CD14-positive monocyte (primary cell): Measurements from ENCODE around the gene PLCE1. TPM values are rescaled to one million over a fixed set of nuclear protein-coding genes. Genes with fewer than 3 reads are reported as not detected.

Experiments
- DNase-seq, 3 donors: peaks; one replicate each; pipeline ENCODE4 v3.0.0-alpha.2; 2011 to 2022
- H2AFZ ChIP-seq: 2 replicates; pipeline ENCODE4 v1.6.0; 2012; ENCODE audit warnings: mild to moderate bottlenecking, low read depth, low read length, inconsistent platforms; ENCODE audit not compliant: insufficient read depth, poor library complexity, severe bottlenecking
- H3K27ac ChIP-seq, 2 donors: 1 replicate in 1 of 2; 2 replicates in 1 of 2; pipeline ENCODE4 v1.5.1; 2012 to 2013; ENCODE audit warnings: low read length in 2 of 2, control low read depth in 1 of 2, inconsistent platforms in 1 of 2, low read depth in 1 of 2, mild to moderate bottlenecking in 1 of 2
- H3K27me3 ChIP-seq, 2 donors: one replicate each; pipeline versions ENCODE4 v1.6.0 to v1.6.1; 2011 to 2013; ENCODE audit warnings: low read length in 2 of 2; ENCODE audit not compliant: control insufficient read depth in 2 of 2, insufficient read depth in 2 of 2
- H3K36me3 ChIP-seq, 2 donors: replicated peaks in 1 of 2; 1 replicate in 1 of 2; 2 replicates in 1 of 2; pipeline versions ENCODE4 v1.5.1 to v1.6.1; 2012 to 2013; ENCODE audit warnings: low read length in 2 of 2, control low read depth in 1 of 2, inconsistent platforms in 1 of 2, mild to moderate bottlenecking in 1 of 2; ENCODE audit not compliant: insufficient read depth in 2 of 2, control insufficient read depth in 1 of 2
- H3K4me1 ChIP-seq, 2 donors: 1 replicate in 1 of 2; 2 replicates in 1 of 2; pipeline versions ENCODE4 v1.5.1 to v1.6.1; 2012 to 2013; ENCODE audit warnings: low read length in 2 of 2, control low read depth in 1 of 2, inconsistent platforms in 1 of 2, mild to moderate bottlenecking in 1 of 2, moderate library complexity in 1 of 2; ENCODE audit not compliant: insufficient read depth in 2 of 2, control insufficient read depth in 1 of 2
- H3K4me2 ChIP-seq: replicated peaks from 2 replicates; pipeline ENCODE3; 2012; ENCODE audit warnings: low read length, moderate library complexity, mild to moderate bottlenecking; ENCODE audit not compliant: poor library complexity, severe bottlenecking; ENCODE audit errors: extremely low read depth
- H3K4me3 ChIP-seq, 3 experiments: fragments of 200-600 bp in 1 of 3; sonication (generic) in 1 of 3; replicated peaks in 1 of 3; 1 replicate in 2 of 3; 2 replicates in 1 of 3; pipeline ENCODE4 v1.5.1; 2011 to 2013; ENCODE audit warnings: low read length in 3 of 3, mild to moderate bottlenecking in 3 of 3, control low read depth in 2 of 3, low read depth in 2 of 3, inconsistent platforms in 1 of 3, moderate library complexity in 1 of 3
- H3K79me2 ChIP-seq: 2 replicates; pipeline ENCODE4 v1.6.0; 2012; ENCODE audit warnings: mild to moderate bottlenecking, control low read depth, inconsistent platforms, low read length, moderate library complexity; ENCODE audit not compliant: insufficient read depth
- H3K9ac ChIP-seq: 2 replicates; pipeline ENCODE4 v1.6.0; 2017; ENCODE audit warnings: low read length, mild to moderate bottlenecking; ENCODE audit not compliant: insufficient read depth, poor library complexity, severe bottlenecking
- H3K9me3 ChIP-seq, 2 donors: replicated peaks in 1 of 2; 1 replicate in 1 of 2; 2 replicates in 1 of 2; pipeline versions ENCODE4 v1.5.1 to v1.6.1; 2012 to 2013; ENCODE audit warnings: low read length in 2 of 2, control low read depth in 1 of 2; ENCODE audit not compliant: control insufficient read depth in 1 of 2, insufficient read depth in 1 of 2
- H4K20me1 ChIP-seq: 2 replicates; pipeline ENCODE4 v1.6.0; 2012; ENCODE audit warnings: mild to moderate bottlenecking, low read length, control low read depth, moderate library complexity; ENCODE audit not compliant: insufficient read depth
- H3K27ac Mint-ChIP-seq, 7 donors: one replicate each; pipeline ENCODE4 v1.8.0; 2020; ENCODE audit warnings: mild to moderate bottlenecking in 7 of 7, mixed read lengths in 7 of 7, moderate library complexity in 6 of 7, inconsistent platforms in 2 of 7
- H3K27me3 Mint-ChIP-seq, 3 donors: one replicate each; pipeline ENCODE4 v1.8.0; 2021 to 2022; ENCODE audit warnings: low read depth in 3 of 3, mild to moderate bottlenecking in 3 of 3, mixed read lengths in 3 of 3, moderate library complexity in 3 of 3, inconsistent platforms in 1 of 3
- H3K36me3 Mint-ChIP-seq, 2 donors: one replicate each; pipeline ENCODE4 v1.8.0; 2020; ENCODE audit warnings: mixed read lengths in 2 of 2, inconsistent platforms in 1 of 2, mild to moderate bottlenecking in 1 of 2
- H3K4me1 Mint-ChIP-seq: one replicate; pipeline ENCODE4 v1.8.0; 2020; ENCODE audit warnings: mild to moderate bottlenecking, mixed read lengths
- H3K4me3 Mint-ChIP-seq, 2 donors: one replicate each; pipeline ENCODE4 v1.8.0; 2020; ENCODE audit warnings: mild to moderate bottlenecking in 2 of 2, mixed read lengths in 2 of 2, moderate library complexity in 1 of 2
- H3K9me3 Mint-ChIP-seq, 7 donors: one replicate each; pipeline ENCODE4 v1.8.0; 2020 to 2022; ENCODE audit warnings: mixed read lengths in 7 of 7, mild to moderate bottlenecking in 6 of 7, moderate library complexity in 6 of 7, inconsistent platforms in 2 of 7
- WGBS: methylation state at CpG from one replicate; pipeline ENCODE4 v1.1.5; 2013; ENCODE audit warnings: missing lambda C conversion rate; ENCODE audit not compliant: insufficient coverage; 5-methylcytosine and 5-hydroxymethylcytosine counted together
- intact Hi-C, 2 donors: fragments of 100-400 bp; cut with micrococcal nuclease; formaldehyde crosslinking; loops; one replicate each; pipeline versions ENCODE4 v1.15.0 to v1.15.1; 2023
- polyA plus RNA-seq, 3 donors: library from polyadenylated mRNA; depleted of rRNA in 1 of 3; unstranded in 2 of 3; stranded (reverse) in 1 of 3; fragments of 300-500 nt in 2 of 3; fragments of >200 nt in 1 of 3; fragmentation: Illumina TruSeq in 2 of 3; gene quantifications; 1 replicate in 2 of 3; 2 replicates in 1 of 3; pipeline ENCODE4 v1.2.3, GENCODE V29; 2012 to 2021
- TF ChIP-seq, protein P1 (sequence below): fragments of 200-600 bp; IDR thresholded peaks from one replicate; pipeline ENCODE4 v1.8.0; 2022; ENCODE audit warnings: antibody characterized with exemption, mild to moderate bottlenecking

PLCE1 gene
- polyA plus RNA-seq, 3 donors: 0.02 TPM; not detected in 1

- no peak overlapping the region for H3K4me2 ChIP-seq
- no peak for DNase-seq
- 85% methylated on average over 2 of the region's 2 CpGs for WGBS
- peaks cover 0 to 2% of the 10 kb centered on the region in 2 donors for H3K27me3 ChIP-seq
- H4K20me1 ChIP-seq: no peaks in the 10 kb centered on the region
- H3K36me3 ChIP-seq: no peaks in the 10 kb centered on the region
- no peaks in the 10 kb centered on the region for H3K79me2 ChIP-seq
- Mint-ChIP-seq H3K27me3 (peaks cover 4 to 6% (median 4%) of the 10 kb centered on the region in 3 donors), H3K9me3 (peaks cover 0 to 13% (median 12%) of the 10 kb centered on the region in 7 donors), H3K27ac (no peak overlapping the region), H3K36me3 (no peaks in the 10 kb centered on the region), H3K4me3 (no peak overlapping the region), H3K4me1 (no peaks in the 10 kb centered on the region)
- H3K9me3 ChIP-seq: no peaks in the 10 kb centered on the region
- no peak overlapping the region for H2AFZ ChIP-seq
- intact Hi-C loops: no loop called here
- H3K4me1 ChIP-seq: no peaks in the 10 kb centered on the region
- H3K9ac ChIP-seq: no peak overlapping the region
- TF ChIP-seq, protein P1, sequence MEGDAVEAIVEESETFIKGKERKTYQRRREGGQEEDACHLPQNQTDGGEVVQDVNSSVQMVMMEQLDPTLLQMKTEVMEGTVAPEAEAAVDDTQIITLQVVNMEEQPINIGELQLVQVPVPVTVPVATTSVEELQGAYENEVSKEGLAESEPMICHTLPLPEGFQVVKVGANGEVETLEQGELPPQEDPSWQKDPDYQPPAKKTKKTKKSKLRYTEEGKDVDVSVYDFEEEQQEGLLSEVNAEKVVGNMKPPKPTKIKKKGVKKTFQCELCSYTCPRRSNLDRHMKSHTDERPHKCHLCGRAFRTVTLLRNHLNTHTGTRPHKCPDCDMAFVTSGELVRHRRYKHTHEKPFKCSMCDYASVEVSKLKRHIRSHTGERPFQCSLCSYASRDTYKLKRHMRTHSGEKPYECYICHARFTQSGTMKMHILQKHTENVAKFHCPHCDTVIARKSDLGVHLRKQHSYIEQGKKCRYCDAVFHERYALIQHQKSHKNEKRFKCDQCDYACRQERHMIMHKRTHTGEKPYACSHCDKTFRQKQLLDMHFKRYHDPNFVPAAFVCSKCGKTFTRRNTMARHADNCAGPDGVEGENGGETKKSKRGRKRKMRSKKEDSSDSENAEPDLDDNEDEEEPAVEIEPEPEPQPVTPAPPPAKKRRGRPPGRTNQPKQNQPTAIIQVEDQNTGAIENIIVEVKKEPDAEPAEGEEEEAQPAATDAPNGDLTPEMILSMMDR: no peak
- H3K27ac ChIP-seq: no peak overlapping the region
- H3K4me3 ChIP-seq: no peak overlapping the region
Measured at GRCh38 chr10:93973748-93974445, 19.8 kb upstream of the PLCE1 start.

- H3K4me1 Mint-ChIP-seq: no peaks in the 10 kb centered on the region
- no peak overlapping the region for H3K27ac Mint-ChIP-seq
- no peaks in the 10 kb centered on the region for H3K9me3 Mint-ChIP-seq
- Histone ChIP-seq H3K9me3 (no peaks in the 10 kb centered on the region), H4K20me1 (no peaks in the 10 kb centered on the region), H3K4me1 (no peaks in the 10 kb centered on the region), H3K9ac (no peak overlapping the region), H3K27me3 (peaks cover 0 to 2% of the 10 kb centered on the region in 2 donors), H3K79me2 (no peaks in the 10 kb centered on the region), H3K4me3 (no peak overlapping the region), H3K27ac (no peak overlapping the region), H2AFZ (no peak overlapping the region), H3K4me2 (no peak overlapping the region), H3K36me3 (no peaks in the 10 kb centered on the region)
- WGBS: 66% methylated on average over 3 of the region's 3 CpGs
- H3K36me3 Mint-ChIP-seq: no peaks in the 10 kb centered on the region
- no peak for DNase-seq
- intact Hi-C loops: no loop called here
- peaks cover 6 to 8% (median 8%) of the 10 kb centered on the region in 3 donors for H3K27me3 Mint-ChIP-seq
- H3K4me3 Mint-ChIP-seq: no peak overlapping the region
- TF ChIP-seq, protein P1: no peak
Measured at GRCh38 chr10:93977442-93977841, 16.3 kb upstream of the PLCE1 start.
